ENCODE measurements around the gene LRIT1. TPM values are rescaled to one million over a fixed set of nuclear protein-coding genes. Genes with fewer than 3 reads are reported as not detected.
"Not testable (repeated sequence)": the region's sequence is repeated elsewhere in the genome, so short reads cannot be mapped to it uniquely, and the experiment has no call there.

LRIT1 gene, protein sequence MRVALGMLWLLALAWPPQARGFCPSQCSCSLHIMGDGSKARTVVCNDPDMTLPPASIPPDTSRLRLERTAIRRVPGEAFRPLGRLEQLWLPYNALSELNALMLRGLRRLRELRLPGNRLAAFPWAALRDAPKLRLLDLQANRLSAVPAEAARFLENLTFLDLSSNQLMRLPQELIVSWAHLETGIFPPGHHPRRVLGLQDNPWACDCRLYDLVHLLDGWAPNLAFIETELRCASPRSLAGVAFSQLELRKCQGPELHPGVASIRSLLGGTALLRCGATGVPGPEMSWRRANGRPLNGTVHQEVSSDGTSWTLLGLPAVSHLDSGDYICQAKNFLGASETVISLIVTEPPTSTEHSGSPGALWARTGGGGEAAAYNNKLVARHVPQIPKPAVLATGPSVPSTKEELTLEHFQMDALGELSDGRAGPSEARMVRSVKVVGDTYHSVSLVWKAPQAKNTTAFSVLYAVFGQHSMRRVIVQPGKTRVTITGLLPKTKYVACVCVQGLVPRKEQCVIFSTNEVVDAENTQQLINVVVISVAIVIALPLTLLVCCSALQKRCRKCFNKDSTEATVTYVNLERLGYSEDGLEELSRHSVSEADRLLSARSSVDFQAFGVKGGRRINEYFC
- not detected for polyA plus RNA-seq (2013, experiment 1 of 4)
- 0.11 TPM for polyA plus RNA-seq (2013, experiment 2 of 4)
- 0.11 TPM for polyA plus RNA-seq (2013, experiment 3 of 4)
- polyA plus RNA-seq (2013, experiment 4 of 4), result 0.08 TPM

DNA sequence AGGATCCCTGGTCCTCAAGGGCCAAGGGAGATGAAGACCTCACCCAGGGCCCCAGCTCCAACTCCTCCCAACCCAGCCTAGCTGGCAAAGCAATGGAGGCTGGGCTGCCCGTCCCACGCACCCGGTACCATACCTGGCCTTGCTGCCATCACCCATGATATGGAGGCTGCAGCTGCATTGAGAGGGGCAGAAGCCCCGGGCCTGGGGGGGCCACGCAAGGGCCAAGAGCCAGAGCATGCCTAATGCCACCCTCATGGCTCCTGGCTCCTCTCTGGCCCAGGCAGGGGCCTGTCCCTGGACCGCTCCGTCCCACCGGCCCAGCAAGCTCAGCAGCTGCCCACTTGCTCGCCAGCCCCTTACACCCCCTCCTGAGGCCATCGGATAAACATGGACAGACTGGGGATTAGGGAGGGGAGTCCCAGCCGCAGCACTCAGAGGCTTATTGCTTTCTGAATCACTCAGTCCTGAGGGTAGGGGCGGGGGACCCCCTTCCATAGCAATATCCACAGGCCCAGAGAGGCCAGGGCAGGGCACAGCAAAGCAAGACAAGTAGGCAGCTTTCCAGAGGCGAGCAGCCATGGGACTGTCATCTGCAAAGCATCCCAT is at the start of gene LRIT1:
Gene LRIT1 (minus strand): TSS at position 362 of the 606 bp plus-strand sequence. CDS start 107 bp downstream, at position 255.
- no peak within 1 kb of the TSS for H3K4me3 ChIP-seq (ENCODE audit: insufficient read depth, low read depth, low read length)
- H3K27ac ChIP-seq (ENCODE audit: insufficient read depth, low read depth, low read length, poor library complexity, severe bottlenecking), result no peak within 1 kb of the TSS
- no peaks in the 10 kb centered on the region for H3K27me3 ChIP-seq (ENCODE audit: control insufficient read depth, insufficient read depth, low read length, poor library complexity, severe bottlenecking)
- H3K36me3 ChIP-seq (ENCODE audit: control insufficient read depth, insufficient read depth, low read length), result no peaks in the 10 kb centered on the region
- H3K9me3 ChIP-seq (ENCODE audit: control insufficient read depth, low read length), result no peaks in the 10 kb centered on the region
- H3K4me1 ChIP-seq (ENCODE audit: control insufficient read depth, insufficient read depth, low read length), result peaks cover 15% of the 10 kb centered on the region
- WGBS, 2 experiments, result 90 to 92% methylated on average over 13 of the region's 13 CpGs

- no peak overlapping the region for H3K27ac ChIP-seq (ENCODE audit: insufficient read depth, low read depth, low read length, poor library complexity, severe bottlenecking)
- H3K4me1 ChIP-seq (ENCODE audit: control insufficient read depth, insufficient read depth, low read length), result no peaks in the 10 kb centered on the region
- H3K9me3 ChIP-seq (ENCODE audit: control insufficient read depth, low read length), result no peaks in the 10 kb centered on the region
- peaks cover 3% of the 10 kb centered on the region for H3K27me3 ChIP-seq (ENCODE audit: control insufficient read depth, insufficient read depth, low read length, poor library complexity, severe bottlenecking)
- no peak overlapping the region for H3K4me3 ChIP-seq (ENCODE audit: insufficient read depth, low read depth, low read length)
- H3K36me3 ChIP-seq (ENCODE audit: control insufficient read depth, insufficient read depth, low read length), result no peaks in the 10 kb centered on the region
- 87 to 90% methylated on average over 3 of the region's 3 CpGs for WGBS, 2 experiments
Observed at GRCh38 chr10:84290235-84290634, 48.9 kb upstream of the LRIT1 start.

DNA sequence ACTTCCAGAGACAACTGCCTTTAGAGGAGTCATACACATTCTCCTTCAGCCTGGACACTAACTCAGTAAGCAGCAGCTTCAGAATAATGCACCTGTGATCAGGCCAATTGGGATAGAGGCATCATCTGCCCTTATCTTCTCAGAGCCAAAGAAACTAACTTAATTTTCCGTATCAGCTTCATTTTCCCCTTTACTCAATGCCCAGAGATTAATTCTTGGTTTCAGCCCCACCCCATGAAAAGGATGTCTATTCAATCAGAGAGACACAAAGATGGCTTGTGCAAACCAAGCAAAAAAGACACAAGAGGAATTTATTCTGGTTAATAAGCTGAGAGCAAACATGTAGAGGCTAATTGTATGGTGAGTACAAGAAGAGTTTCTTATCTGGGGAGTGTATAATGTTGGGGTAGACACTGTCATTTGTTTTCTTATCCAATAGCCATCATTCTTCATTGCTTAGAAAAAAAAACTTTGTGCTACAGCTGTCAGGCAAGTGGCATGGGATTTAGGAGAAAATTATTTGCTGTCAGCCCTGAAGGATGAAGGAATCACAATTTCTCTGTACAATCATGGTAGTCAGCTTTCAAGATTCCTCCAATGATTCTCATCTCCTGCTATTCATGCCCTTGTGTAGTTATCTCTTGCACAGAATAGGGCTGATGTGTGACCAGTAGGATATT is 48.3 kb upstream of the LRIT1 start:
- Histone ChIP-seq H3K36me3 (ENCODE audit: control insufficient read depth, insufficient read depth, low read length) (no peaks in the 10 kb centered on the region), H3K4me3 (ENCODE audit: insufficient read depth, low read depth, low read length) (no peak overlapping the region), H3K27me3 (ENCODE audit: control insufficient read depth, insufficient read depth, low read length, poor library complexity, severe bottlenecking) (peaks cover 3% of the 10 kb centered on the region), H3K9me3 (ENCODE audit: control insufficient read depth, low read length) (no peaks in the 10 kb centered on the region), H3K27ac (ENCODE audit: insufficient read depth, low read depth, low read length, poor library complexity, severe bottlenecking) (no peak overlapping the region), H3K4me1 (ENCODE audit: control insufficient read depth, insufficient read depth, low read length) (no peaks in the 10 kb centered on the region)
- 85 to 94% methylated on average over 1 of the region's 1 CpG for WGBS, 2 experiments

DNA sequence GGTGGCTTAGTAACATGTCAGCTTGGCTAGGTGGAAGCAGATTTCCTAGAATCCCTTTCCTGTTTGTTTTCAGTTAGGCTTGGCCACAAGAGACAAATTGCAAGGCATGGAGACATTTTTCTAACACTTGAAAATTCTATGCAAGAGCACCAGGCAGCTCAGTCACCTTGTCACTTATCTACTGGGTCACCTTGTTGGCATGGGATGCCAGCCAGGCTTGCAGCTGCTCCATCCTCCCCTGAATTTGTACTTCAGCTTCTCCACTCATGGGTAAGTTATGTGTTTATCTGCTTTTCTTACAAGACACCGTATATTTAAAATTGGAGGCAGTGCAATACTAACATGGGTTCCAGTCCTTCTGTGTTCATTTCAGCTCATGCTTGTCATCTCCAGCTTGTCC is 46.8 kb upstream of the LRIT1 start:
- Histone ChIP-seq H3K27me3 (ENCODE audit: control insufficient read depth, insufficient read depth, low read length, poor library complexity, severe bottlenecking) (peaks cover 3% of the 10 kb centered on the region), H3K4me1 (ENCODE audit: control insufficient read depth, insufficient read depth, low read length) (no peaks in the 10 kb centered on the region), H3K27ac (ENCODE audit: insufficient read depth, low read depth, low read length, poor library complexity, severe bottlenecking) (no peak overlapping the region), H3K36me3 (ENCODE audit: control insufficient read depth, insufficient read depth, low read length) (no peaks in the 10 kb centered on the region), H3K9me3 (ENCODE audit: control insufficient read depth, low read length) (no peaks in the 10 kb centered on the region), H3K4me3 (ENCODE audit: insufficient read depth, low read depth, low read length) (no peak overlapping the region)
- 93 to 100% methylated on average over 1 of the region's 1 CpG for WGBS, 2 experiments

- no peak overlapping the region for H3K4me3 ChIP-seq (ENCODE audit: insufficient read depth, low read depth, low read length)
Observed at GRCh38 chr10:84286695-84287094, 45.3 kb upstream of the LRIT1 start.

DNA sequence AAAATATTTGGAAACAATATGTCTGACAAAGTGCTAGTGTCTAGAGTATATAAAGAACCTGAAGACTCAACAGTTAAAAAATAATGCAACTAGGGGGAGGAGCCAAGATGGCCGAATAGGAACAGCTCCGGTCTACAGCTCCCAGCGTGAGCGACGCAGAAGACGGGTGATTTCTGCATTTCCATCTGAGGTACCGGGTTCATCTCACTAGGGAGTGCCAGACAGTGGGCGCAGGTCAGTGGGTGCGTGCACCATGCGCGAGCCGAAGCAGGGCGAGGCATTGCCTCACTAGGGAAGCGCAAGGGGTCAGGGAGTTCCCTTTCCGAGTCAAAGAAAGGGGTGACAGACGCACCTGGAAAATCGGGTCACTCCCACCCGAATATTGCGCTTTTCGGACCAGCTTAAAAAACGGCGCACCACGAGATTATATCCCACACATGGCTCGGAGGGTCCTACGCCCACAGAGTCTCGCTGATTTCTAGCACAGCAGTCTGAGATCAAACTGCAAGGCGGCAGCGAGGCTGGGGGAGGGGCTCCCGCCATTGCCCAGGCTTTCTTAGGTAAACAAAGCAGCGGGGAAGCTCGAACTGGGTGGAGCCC is 38.6 kb upstream of the LRIT1 start:
- not testable (repeated sequence) for H3K27ac ChIP-seq (ENCODE audit: insufficient read depth, low read depth, low read length, poor library complexity, severe bottlenecking); H3K9me3 ChIP-seq (ENCODE audit: control insufficient read depth, low read length); H3K4me1 ChIP-seq (ENCODE audit: control insufficient read depth, insufficient read depth, low read length); H3K36me3 ChIP-seq (ENCODE audit: control insufficient read depth, insufficient read depth, low read length); H3K4me3 ChIP-seq (ENCODE audit: insufficient read depth, low read depth, low read length); H3K27me3 ChIP-seq (ENCODE audit: control insufficient read depth, insufficient read depth, low read length, poor library complexity, severe bottlenecking)
- WGBS, 2 experiments, result 44 to 47% methylated on average over 27 to 31 of the region's 31 CpGs

More at GRCh38 chr10:84286695-84287094, 45.3 kb upstream of the LRIT1 start:
- H3K4me1 ChIP-seq (ENCODE audit: control insufficient read depth, insufficient read depth, low read length), result no peaks in the 10 kb centered on the region
- no peaks in the 10 kb centered on the region for H3K9me3 ChIP-seq (ENCODE audit: control insufficient read depth, low read length)
- no peak overlapping the region for H3K27ac ChIP-seq (ENCODE audit: insufficient read depth, low read depth, low read length, poor library complexity, severe bottlenecking)
- peaks cover 3% of the 10 kb centered on the region for H3K27me3 ChIP-seq (ENCODE audit: control insufficient read depth, insufficient read depth, low read length, poor library complexity, severe bottlenecking)
- H3K36me3 ChIP-seq (ENCODE audit: control insufficient read depth, insufficient read depth, low read length), result no peaks in the 10 kb centered on the region

DNA sequence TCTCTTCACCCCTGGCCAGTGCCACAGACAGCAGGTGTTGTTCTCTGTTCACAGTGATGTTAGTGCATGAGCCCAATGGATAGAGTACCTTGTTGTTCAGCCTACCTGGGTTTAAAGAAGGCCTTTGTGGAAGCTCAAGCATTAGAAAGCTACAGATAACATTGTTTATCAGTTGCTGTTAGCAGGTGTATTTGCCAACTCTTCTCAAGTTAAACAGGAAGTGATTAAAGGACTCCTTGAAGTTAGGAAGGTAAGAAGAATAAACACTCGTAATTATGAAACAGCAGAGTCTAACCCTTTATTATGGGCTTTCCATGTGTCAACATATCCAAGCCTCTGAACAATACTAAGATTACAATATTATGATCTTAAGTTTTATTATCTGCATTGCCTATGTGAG is 29.4 kb upstream of the LRIT1 start:
- no peak overlapping the region for H3K27ac ChIP-seq (ENCODE audit: insufficient read depth, low read depth, low read length, poor library complexity, severe bottlenecking)
- H3K4me1 ChIP-seq (ENCODE audit: control insufficient read depth, insufficient read depth, low read length), result no peaks in the 10 kb centered on the region
- H3K9me3 ChIP-seq (ENCODE audit: control insufficient read depth, low read length), result no peaks in the 10 kb centered on the region
- 92% methylated on average over 1 of the region's 1 CpG; no CpG with 5 or more reads in 1 of the 2 experiments for WGBS, 2 experiments
- H3K4me3 ChIP-seq (ENCODE audit: insufficient read depth, low read depth, low read length), result no peak overlapping the region
- no peaks in the 10 kb centered on the region for H3K27me3 ChIP-seq (ENCODE audit: control insufficient read depth, insufficient read depth, low read length, poor library complexity, severe bottlenecking)
- no peaks in the 10 kb centered on the region for H3K36me3 ChIP-seq (ENCODE audit: control insufficient read depth, insufficient read depth, low read length)

GRCh38 chr10:84269773-84270172 is 28.4 kb upstream of the LRIT1 start:
- Histone ChIP-seq H3K4me3 (ENCODE audit: insufficient read depth, low read depth, low read length) (no peak overlapping the region), H3K27me3 (ENCODE audit: control insufficient read depth, insufficient read depth, low read length, poor library complexity, severe bottlenecking) (no peaks in the 10 kb centered on the region), H3K27ac (ENCODE audit: insufficient read depth, low read depth, low read length, poor library complexity, severe bottlenecking) (no peak overlapping the region), H3K9me3 (ENCODE audit: control insufficient read depth, low read length) (no peaks in the 10 kb centered on the region), H3K36me3 (ENCODE audit: control insufficient read depth, insufficient read depth, low read length) (no peaks in the 10 kb centered on the region), H3K4me1 (ENCODE audit: control insufficient read depth, insufficient read depth, low read length) (no peaks in the 10 kb centered on the region)
- WGBS, 2 experiments, result 76 to 93% methylated on average over 2 of the region's 2 CpGs

- Histone ChIP-seq H3K27ac (ENCODE audit: insufficient read depth, low read depth, low read length, poor library complexity, severe bottlenecking) (no peak overlapping the region), H3K27me3 (ENCODE audit: control insufficient read depth, insufficient read depth, low read length, poor library complexity, severe bottlenecking) (peaks cover 2% of the 10 kb centered on the region)
Observed at GRCh38 chr10:84269162-84269561, 27.8 kb upstream of the LRIT1 start.

More at GRCh38 chr10:84269162-84269561, 27.8 kb upstream of the LRIT1 start:
- Histone ChIP-seq H3K9me3 (ENCODE audit: control insufficient read depth, low read length) (no peaks in the 10 kb centered on the region), H3K4me1 (ENCODE audit: control insufficient read depth, insufficient read depth, low read length) (no peaks in the 10 kb centered on the region), H3K36me3 (ENCODE audit: control insufficient read depth, insufficient read depth, low read length) (no peaks in the 10 kb centered on the region), H3K4me3 (ENCODE audit: insufficient read depth, low read depth, low read length) (no peak overlapping the region)
- 63 to 100% methylated on average over 1 of the region's 1 CpG for WGBS, 2 experiments
